Thyroid gland (tissue), 4 donors: ENCODE results near the gene NAALADL2. TPM values are rescaled to one million over a fixed set of nuclear protein-coding genes. Genes with fewer than 3 reads are reported as not detected.

ENCODE experiments used
- DNase-seq, 2 donors: peaks; one replicate each; pipeline ENCODE4 v3.0.0-alpha.2; 2019
- H3K27ac ChIP-seq, 3 donors: fragments of 200-600 bp; sonication (generic); 1 replicate in 2 of 3; 2 replicates in 1 of 3; pipeline ENCODE4 v1.5.1; 2016 to 2019; ENCODE audit warnings: mild to moderate bottlenecking in 1 of 3, moderate library complexity in 1 of 3
- H3K27me3 ChIP-seq: fragments of 200-600 bp; sonication (generic); one replicate; pipeline ENCODE4 v1.5.1; 2019
- H3K36me3 ChIP-seq, 2 donors: fragments of 200-600 bp; sonication (generic); one replicate each; pipeline ENCODE4 v1.5.1; 2016 to 2019
- H3K4me1 ChIP-seq, 2 donors: fragments of 200-600 bp; sonication (generic); one replicate each; pipeline ENCODE4 v1.5.1; 2017 to 2019
- H3K4me3 ChIP-seq, 3 donors: fragments of 200-600 bp; sonication (generic); replicated peaks in 1 of 3; 1 replicate in 2 of 3; 2 replicates in 1 of 3; pipeline ENCODE4 v1.5.1; 2016; ENCODE audit warnings: mild to moderate bottlenecking in 1 of 3
- H3K9me3 ChIP-seq: fragments of 200-600 bp; sonication (generic); one replicate; pipeline ENCODE4 v1.5.1; 2017
- CTCF ChIP-seq, 6 experiments: fragments of 200-600 bp in 3 of 6; fragments of 450-650 bp in 3 of 6; sonication (generic) in 3 of 6; IDR thresholded peaks; one replicate each; pipeline ENCODE4 v1.5.1; 2016 to 2019; ENCODE audit warnings: antibody characterized with exemption in 6 of 6, mild to moderate bottlenecking in 2 of 6, inconsistent platforms in 1 of 6, moderate library complexity in 1 of 6
- POLR2A ChIP-seq, 2 donors: fragments of 450-650 bp; IDR thresholded peaks; one replicate each; pipeline ENCODE4 v1.6.1; 2017; ENCODE audit warnings: antibody characterized with exemption in 2 of 2, mild to moderate bottlenecking in 2 of 2, moderate library complexity in 1 of 2
- WGBS, 2 donors: methylation state at CpG; one replicate each; pipeline ENCODE4 v1.1.5; 2017; 5-methylcytosine and 5-hydroxymethylcytosine counted together
- intact Hi-C: fragments of 100-400 bp; cut with DNase I; formaldehyde crosslinking; loops from one replicate; pipeline ENCODE4 v1.15.1; 2023
- total RNA-seq, 4 donors: library from RNA; depleted of rRNA; stranded (reverse); fragments of >200 nt; gene quantifications; one replicate each; pipeline ENCODE4 v1.2.3, GENCODE V29; 2016

NAALADL2 gene
- total RNA-seq, 4 donors from 2014 or later = 7.6 to 14.7 (median 9.0) TPM

- no peak for DNase-seq
- Histone ChIP-seq H3K36me3 (no peaks in the 10 kb centered on the region), H3K4me1 (no peaks in the 10 kb centered on the region), H3K9me3 (no peaks in the 10 kb centered on the region), H3K27ac (no peak overlapping the region), H3K27me3 (no peaks in the 10 kb centered on the region), H3K4me3 (no peak overlapping the region)
- 87 to 95% methylated on average over 3 of the region's 3 CpGs for WGBS, 2 donors
- intact Hi-C loops = no loop called here
- TF ChIP-seq CTCF (IDR thresholded peaks at IDR 0.05) (no peak), POLR2A (IDR thresholded peaks at IDR 0.05) (no peak)
These were observed 643.0 kb downstream of the NAALADL2 start for GRCh38 chr3:175502155-175502554.

- Histone ChIP-seq H3K27me3 (no peaks in the 10 kb centered on the region), H3K4me1 (no peaks in the 10 kb centered on the region), H3K27ac (no peak overlapping the region), H3K9me3 (no peaks in the 10 kb centered on the region), H3K36me3 (no peaks in the 10 kb centered on the region), H3K4me3 (no peak overlapping the region)
- TF ChIP-seq CTCF (IDR thresholded peaks at IDR 0.05) (no peak), POLR2A (IDR thresholded peaks at IDR 0.05) (no peak)
- intact Hi-C loops = no loop called here
- no peak for DNase-seq
- 84 to 88% methylated on average over 3 of the region's 3 CpGs for WGBS, 2 donors
These were observed 652.2 kb downstream of the NAALADL2 start for GRCh38 chr3:175511219-175511785.

- no peak for TF ChIP-seq CTCF (IDR thresholded peaks at IDR 0.05)
- no peak for TF ChIP-seq POLR2A (IDR thresholded peaks at IDR 0.05)
- no peak overlapping the region for H3K27ac ChIP-seq
- WGBS, 2 donors = 63 to 67% methylated on average over 2 of the region's 2 CpGs
These were observed 653.6 kb downstream of the NAALADL2 start for GRCh38 chr3:175512700-175513099.

GRCh38 chr3:175518459-175518858, 659.3 kb downstream of the NAALADL2 start:
- H3K9me3 ChIP-seq = no peaks in the 10 kb centered on the region
- no peaks in the 10 kb centered on the region for H3K4me1 ChIP-seq
- TF ChIP-seq CTCF (IDR thresholded peaks at IDR 0.05) (no peak), POLR2A (IDR thresholded peaks at IDR 0.05) (no peak)
- H3K27me3 ChIP-seq = no peaks in the 10 kb centered on the region
- no peak overlapping the region for H3K4me3 ChIP-seq
- H3K36me3 ChIP-seq = no peaks in the 10 kb centered on the region
- intact Hi-C loops = no loop called here
- no peak overlapping the region for H3K27ac ChIP-seq
- WGBS, 2 donors = 89 to 93% methylated on average over 3 of the region's 3 CpGs
- DNase-seq = no peak

More at GRCh38 chr3:175512700-175513099, 653.6 kb downstream of the NAALADL2 start:
- no peak for DNase-seq
- Histone ChIP-seq H3K9me3 (no peaks in the 10 kb centered on the region), H3K4me3 (no peak overlapping the region), H3K4me1 (no peaks in the 10 kb centered on the region), H3K27me3 (no peaks in the 10 kb centered on the region), H3K36me3 (no peaks in the 10 kb centered on the region)
- intact Hi-C loops = no loop called here

GRCh38 chr3:175521406-175521805, 662.3 kb downstream of the NAALADL2 start:
- Histone ChIP-seq H3K36me3 (no peaks in the 10 kb centered on the region), H3K27ac (no peak overlapping the region), H3K27me3 (no peaks in the 10 kb centered on the region), H3K4me3 (no peak overlapping the region), H3K9me3 (no peaks in the 10 kb centered on the region), H3K4me1 (no peaks in the 10 kb centered on the region)
- DNase-seq = no peak
- WGBS, 2 donors = 86 to 88% methylated on average over 3 of the region's 3 CpGs
- intact Hi-C loops = no loop called here
- TF ChIP-seq POLR2A (IDR thresholded peaks at IDR 0.05) (no peak), CTCF (IDR thresholded peaks at IDR 0.05) (no peak)
